Fibroblast of lung (primary cell): ENCODE data around the gene FAAP20. TPM values are rescaled to one million over a fixed set of nuclear protein-coding genes. Genes with fewer than 3 reads are reported as not detected.

Source experiments
- DNase-seq, 2 donors: peaks; one replicate each; pipeline versions ENCODE4 v3.0.0 to v3.0.0-alpha.2; 2010; ENCODE audit warnings: low read depth in 2 of 2
- H2AFZ ChIP-seq: 2 replicates; pipeline ENCODE4 v1.5.1; 2012; ENCODE audit warnings: low read length, control low read depth, inconsistent platforms
- H3K27ac ChIP-seq: 2 replicates; pipeline ENCODE4 v1.5.1; 2011; ENCODE audit warnings: low read length, control low read depth; ENCODE audit not compliant: insufficient read depth
- H3K27me3 ChIP-seq: 2 replicates; pipeline ENCODE4 v1.5.1; 2011; ENCODE audit warnings: mild to moderate bottlenecking, low read length; ENCODE audit not compliant: control insufficient read depth, insufficient read depth
- H3K36me3 ChIP-seq: 2 replicates; pipeline ENCODE4 v1.5.1; 2011; ENCODE audit warnings: low read length; ENCODE audit not compliant: control insufficient read depth, insufficient read depth
- H3K4me1 ChIP-seq: 2 replicates; pipeline ENCODE4 v1.5.1; 2011; ENCODE audit warnings: low read length; ENCODE audit not compliant: control insufficient read depth, insufficient read depth; ENCODE audit errors: extremely low read depth
- H3K4me2 ChIP-seq: 2 replicates; pipeline ENCODE4 v1.5.1; 2011; ENCODE audit warnings: low read length, control low read depth; ENCODE audit not compliant: insufficient read depth; ENCODE audit errors: extremely low read depth
- H3K4me3 ChIP-seq, 4 experiments: fragments of 200-600 bp in 1 of 4; sonication (generic) in 1 of 4; replicated peaks in 1 of 4; 2 replicates each; pipeline ENCODE4 v1.5.1; 2011 to 2016; ENCODE audit warnings: low read length in 4 of 4, low read depth in 3 of 4, mild to moderate bottlenecking in 3 of 4, control low read depth in 2 of 4, inconsistent platforms in 1 of 4, mixed read lengths in 1 of 4; ENCODE audit not compliant: insufficient read depth in 1 of 4; ENCODE audit errors: control extremely low read depth in 1 of 4
- H3K79me2 ChIP-seq: 2 replicates; pipeline ENCODE4 v1.5.1; 2012; ENCODE audit warnings: mild to moderate bottlenecking, low read length, inconsistent platforms; ENCODE audit not compliant: control insufficient read depth, insufficient read depth
- H3K9ac ChIP-seq: 2 replicates; pipeline ENCODE4 v1.5.1; 2011; ENCODE audit warnings: mild to moderate bottlenecking, low read length, control low read depth; ENCODE audit not compliant: insufficient read depth
- H3K9me3 ChIP-seq: 2 replicates; pipeline ENCODE4 v1.5.1; 2012; ENCODE audit warnings: low read depth, low read length; ENCODE audit not compliant: control insufficient read depth, insufficient read depth
- H4K20me1 ChIP-seq: 2 replicates; pipeline ENCODE4 v1.5.1; 2011; ENCODE audit warnings: low read length; ENCODE audit not compliant: control insufficient read depth, insufficient read depth; ENCODE audit errors: extremely low read depth
- EZH2 ChIP-seq: IDR thresholded peaks from 2 replicates; pipeline ENCODE4 v1.5.1; 2012; ENCODE audit warnings: low read length, control low read depth, mild to moderate bottlenecking; ENCODE audit errors: missing control alignments
- polyA plus RNA-seq, 2 donors: library from polyadenylated mRNA; depleted of rRNA in 1 of 2; stranded (reverse) in 1 of 2; unstranded in 1 of 2; fragments of >200 nt; gene quantifications; 2 replicates each; pipeline ENCODE4 v1.2.1, GENCODE V29; 2011 to 2012; ENCODE audit warnings: missing spikeins in 1 of 2
- total RNA-seq: library from RNA; depleted of rRNA; stranded (reverse); fragments of >200 nt; gene quantifications from 2 replicates; pipeline ENCODE4 v1.2.1, GENCODE V29; 2014
- TF ChIP-seq, protein P1 (sequence below), 2 donors: IDR thresholded peaks in 1 of 2; conservative IDR thresholded peaks in 1 of 2; 1 replicate in 1 of 2; 2 replicates in 1 of 2; pipeline ENCODE4 v1.5.1; 2011 to 2012; ENCODE audit warnings: low read length in 2 of 2, control low read depth in 1 of 2, inconsistent platforms in 1 of 2, low read depth in 1 of 2, mild to moderate bottlenecking in 1 of 2

The FAAP20 gene
- total and polyA plus RNA-seq, 2 donors (not counting 1 experiment from before 2014, with no cell fraction given) = 8.2 to 21.5 TPM

DNA sequence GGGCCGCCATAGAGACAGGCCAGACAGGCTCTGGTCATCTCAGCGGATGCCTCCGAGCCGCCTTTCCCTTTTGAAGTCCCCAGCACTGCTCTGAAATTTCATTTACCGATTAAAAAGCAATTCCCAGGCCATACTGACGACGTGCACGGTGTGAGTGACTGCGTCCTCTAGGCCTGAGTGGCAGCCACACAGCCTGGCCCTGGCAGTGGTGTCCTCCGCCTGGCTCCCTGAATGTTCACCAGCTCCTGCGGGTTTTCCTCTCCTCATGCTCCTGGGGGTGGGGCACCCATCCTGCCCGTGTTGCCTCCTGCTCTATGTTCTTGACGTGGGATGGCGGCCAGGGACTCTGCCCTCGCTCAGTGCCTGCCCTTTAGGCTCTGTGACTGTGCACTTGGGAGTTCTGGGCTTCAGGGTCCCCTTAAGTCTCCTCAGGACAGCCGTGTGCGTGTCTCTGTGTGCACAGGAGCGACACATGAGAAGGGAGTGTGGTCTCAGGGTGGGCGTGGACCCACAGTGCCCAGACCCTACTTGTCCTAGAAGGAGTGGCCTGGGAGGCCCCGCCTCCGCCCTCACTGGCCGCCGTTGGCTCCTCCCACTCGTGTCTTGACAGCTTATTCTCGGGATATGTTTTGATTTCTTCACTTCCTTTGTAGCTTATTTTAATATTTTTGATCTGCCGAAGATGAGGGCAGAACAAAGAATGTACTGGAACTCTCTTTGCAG, 37.1 kb upstream of the FAAP20 start:
- H3K27me3 ChIP-seq = no peaks in the 10 kb centered on the region
- peak overlapping the region; percentile 99 for H3K4me2 ChIP-seq
- H4K20me1 ChIP-seq = peaks cover 4% of the 10 kb centered on the region
- H2AFZ ChIP-seq = no peak overlapping the region
- peak; percentile 72 to 81 for DNase-seq
- H3K36me3 ChIP-seq = peaks cover 9% of the 10 kb centered on the region
- H3K9ac ChIP-seq = peak overlapping the region; percentile 87
- peaks cover 78% of the 10 kb centered on the region for H3K79me2 ChIP-seq
- H3K27ac ChIP-seq = peak overlapping the region; percentile 86
- TF ChIP-seq, protein P1, sequence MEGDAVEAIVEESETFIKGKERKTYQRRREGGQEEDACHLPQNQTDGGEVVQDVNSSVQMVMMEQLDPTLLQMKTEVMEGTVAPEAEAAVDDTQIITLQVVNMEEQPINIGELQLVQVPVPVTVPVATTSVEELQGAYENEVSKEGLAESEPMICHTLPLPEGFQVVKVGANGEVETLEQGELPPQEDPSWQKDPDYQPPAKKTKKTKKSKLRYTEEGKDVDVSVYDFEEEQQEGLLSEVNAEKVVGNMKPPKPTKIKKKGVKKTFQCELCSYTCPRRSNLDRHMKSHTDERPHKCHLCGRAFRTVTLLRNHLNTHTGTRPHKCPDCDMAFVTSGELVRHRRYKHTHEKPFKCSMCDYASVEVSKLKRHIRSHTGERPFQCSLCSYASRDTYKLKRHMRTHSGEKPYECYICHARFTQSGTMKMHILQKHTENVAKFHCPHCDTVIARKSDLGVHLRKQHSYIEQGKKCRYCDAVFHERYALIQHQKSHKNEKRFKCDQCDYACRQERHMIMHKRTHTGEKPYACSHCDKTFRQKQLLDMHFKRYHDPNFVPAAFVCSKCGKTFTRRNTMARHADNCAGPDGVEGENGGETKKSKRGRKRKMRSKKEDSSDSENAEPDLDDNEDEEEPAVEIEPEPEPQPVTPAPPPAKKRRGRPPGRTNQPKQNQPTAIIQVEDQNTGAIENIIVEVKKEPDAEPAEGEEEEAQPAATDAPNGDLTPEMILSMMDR (conservative IDR thresholded peaks at IDR 0.05 in 1 of 2, IDR thresholded peaks at IDR 0.05 in 1 of 2; ENCODE audit: low read depth in 1 of 2, low read length in 2 of 2) = no peak
- TF ChIP-seq EZH2 = no peak
- peak overlapping the region; percentile 69 to 90 (median 79) for H3K4me3 ChIP-seq
- H3K4me1 ChIP-seq = peaks cover 25% of the 10 kb centered on the region
- H3K9me3 ChIP-seq = no peaks in the 10 kb centered on the region

DNA sequence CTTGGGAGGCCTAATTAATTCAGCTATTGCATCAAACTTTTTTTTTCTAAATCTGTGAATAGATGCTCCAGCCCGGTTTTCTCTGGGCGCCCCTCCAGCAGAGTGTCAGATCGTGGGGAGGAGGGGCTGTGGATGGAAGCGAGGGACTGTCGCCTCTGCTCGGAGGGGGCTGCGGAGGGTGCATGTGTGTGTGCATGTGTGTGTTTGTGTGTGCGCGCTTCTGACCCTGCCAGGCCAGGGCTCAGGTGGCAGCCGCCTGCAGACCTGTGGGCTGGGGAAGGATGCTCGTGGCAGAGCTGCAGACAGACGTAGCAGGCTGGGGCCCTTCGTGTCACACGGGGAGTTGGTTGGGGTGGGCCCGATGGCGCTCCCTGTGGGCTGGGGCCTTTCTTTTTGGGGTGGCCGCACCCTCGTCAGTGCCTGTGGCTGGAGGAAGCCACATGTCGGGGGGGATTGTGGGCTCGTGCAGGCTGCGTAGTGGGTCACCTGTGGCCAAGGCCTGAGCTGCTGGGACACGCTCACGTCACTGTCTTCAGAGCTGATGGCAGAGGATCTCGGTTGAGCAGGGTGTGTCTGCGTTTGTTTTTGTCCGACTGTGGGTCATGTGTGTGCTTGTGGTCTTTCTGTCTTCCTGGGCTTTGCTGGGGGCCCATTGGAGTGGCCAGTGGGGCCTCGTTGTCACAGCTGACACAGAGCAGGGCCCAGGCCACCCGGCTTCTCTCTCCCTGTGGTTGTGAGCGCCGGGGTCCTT, 36.4 kb upstream of the FAAP20 start:
- H3K9ac ChIP-seq = peak overlapping the region; percentile 87
- peak overlapping the region; percentile 86 for H3K27ac ChIP-seq
- no peaks in the 10 kb centered on the region for H3K9me3 ChIP-seq
- TF ChIP-seq EZH2 = no peak
- TF ChIP-seq, protein P1 (conservative IDR thresholded peaks at IDR 0.05 in 1 of 2, IDR thresholded peaks at IDR 0.05 in 1 of 2; ENCODE audit: low read depth in 1 of 2, low read length in 2 of 2) = no peak
- peak overlapping the region; percentile 99 for H3K4me2 ChIP-seq
- peaks cover 72% of the 10 kb centered on the region for H3K79me2 ChIP-seq
- H3K27me3 ChIP-seq = no peaks in the 10 kb centered on the region
- no peak overlapping the region for H2AFZ ChIP-seq
- H3K4me1 ChIP-seq = peaks cover 27% of the 10 kb centered on the region
- H3K4me3 ChIP-seq = peak overlapping the region; percentile 69 to 90 (median 79)
- H3K36me3 ChIP-seq = peaks cover 9% of the 10 kb centered on the region
- peak in 1 of 2 donors; percentile 18 for DNase-seq
- peaks cover 4% of the 10 kb centered on the region for H4K20me1 ChIP-seq
